Transverse colon (tissue), 3 donors: ENCODE measurements around the gene ZYG11A.
"Not testable (repeated sequence)": the region's sequence is repeated elsewhere in the genome, so short reads cannot be mapped to it uniquely, and the experiment has no call there.

Experiments
- CTCF ChIP-seq, 5 experiments: fragments of 200-600 bp in 3 of 5; fragments of 450-650 bp in 2 of 5; sonication (generic) in 3 of 5; IDR thresholded peaks; 1 replicate in 2 of 5; 2 replicates in 3 of 5; pipeline ENCODE4 v1.5.1; 2016 to 2017; ENCODE audit warnings: antibody characterized with exemption in 5 of 5, inconsistent platforms in 3 of 5, mild to moderate bottlenecking in 2 of 5, moderate library complexity in 1 of 5
- EP300 ChIP-seq: sonication (generic); formaldehyde crosslinking; IDR thresholded peaks from one replicate; pipeline ENCODE4 v1.6.1; 2017; ENCODE audit warnings: antibody characterized with exemption, low read depth
- POLR2A ChIP-seq: fragments of 450-650 bp; IDR thresholded peaks from one replicate; pipeline ENCODE4 v1.6.1; 2016; ENCODE audit warnings: antibody characterized with exemption, mild to moderate bottlenecking, moderate library complexity

GRCh38 chr1:52845119-52845518 is 2.6 kb downstream of the ZYG11A start:
- TF ChIP-seq EP300; POLR2A; CTCF (IDR thresholded peaks at IDR 0.05): not testable (repeated sequence)
